Measurements from ENCODE around the gene TRA2B.

DNA sequence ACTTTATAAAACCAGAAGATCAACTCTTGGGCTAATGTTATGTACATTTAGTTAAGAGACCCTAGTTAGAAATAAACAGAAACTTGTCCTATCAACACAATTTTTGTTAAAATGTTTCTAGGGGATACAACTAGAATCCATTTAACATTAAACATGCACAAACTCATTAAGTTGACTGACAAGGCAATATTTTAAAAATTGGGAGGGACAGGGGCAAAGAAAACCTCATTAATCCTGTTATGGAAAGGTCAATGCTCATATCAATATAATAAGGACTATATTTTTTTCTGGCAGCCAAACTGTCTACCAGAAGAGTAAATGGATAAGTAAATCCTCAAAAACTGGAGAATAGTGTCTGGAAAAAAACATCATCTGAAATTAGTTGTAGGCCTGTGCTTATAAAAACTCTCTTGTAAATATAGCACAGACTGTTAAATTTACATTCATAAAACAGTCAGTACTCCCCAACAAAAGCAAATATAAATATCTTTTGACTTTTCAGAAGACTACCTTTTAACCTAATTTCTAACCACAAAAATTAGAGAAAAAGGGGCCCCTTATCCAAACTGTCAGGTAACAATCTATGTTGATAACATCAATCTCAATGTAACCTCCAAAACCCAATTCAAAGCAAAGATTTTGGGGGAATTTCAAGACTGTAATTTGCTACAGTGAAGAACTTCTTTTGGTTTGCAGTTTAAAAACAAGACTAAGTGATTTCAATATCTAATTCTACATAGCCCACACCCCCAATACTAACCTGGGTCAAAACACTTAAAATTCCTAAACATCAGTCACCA is 4.2 kb downstream of the TRA2B start:
- TF ChIP-seq POLR2AphosphoS5 (IDR thresholded peaks at IDR 0.05; ENCODE audit: low read depth, low read length) (no peak), SIN3A (IDR thresholded peaks at IDR 0.05; ENCODE audit: borderline replicate concordance, insufficient read depth, low read depth, low read length) (no peak)
- TF ChIP-seq, protein P1, sequence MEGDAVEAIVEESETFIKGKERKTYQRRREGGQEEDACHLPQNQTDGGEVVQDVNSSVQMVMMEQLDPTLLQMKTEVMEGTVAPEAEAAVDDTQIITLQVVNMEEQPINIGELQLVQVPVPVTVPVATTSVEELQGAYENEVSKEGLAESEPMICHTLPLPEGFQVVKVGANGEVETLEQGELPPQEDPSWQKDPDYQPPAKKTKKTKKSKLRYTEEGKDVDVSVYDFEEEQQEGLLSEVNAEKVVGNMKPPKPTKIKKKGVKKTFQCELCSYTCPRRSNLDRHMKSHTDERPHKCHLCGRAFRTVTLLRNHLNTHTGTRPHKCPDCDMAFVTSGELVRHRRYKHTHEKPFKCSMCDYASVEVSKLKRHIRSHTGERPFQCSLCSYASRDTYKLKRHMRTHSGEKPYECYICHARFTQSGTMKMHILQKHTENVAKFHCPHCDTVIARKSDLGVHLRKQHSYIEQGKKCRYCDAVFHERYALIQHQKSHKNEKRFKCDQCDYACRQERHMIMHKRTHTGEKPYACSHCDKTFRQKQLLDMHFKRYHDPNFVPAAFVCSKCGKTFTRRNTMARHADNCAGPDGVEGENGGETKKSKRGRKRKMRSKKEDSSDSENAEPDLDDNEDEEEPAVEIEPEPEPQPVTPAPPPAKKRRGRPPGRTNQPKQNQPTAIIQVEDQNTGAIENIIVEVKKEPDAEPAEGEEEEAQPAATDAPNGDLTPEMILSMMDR (IDR thresholded peaks at IDR 0.05): no peak
- TF ChIP-seq, protein P2, sequence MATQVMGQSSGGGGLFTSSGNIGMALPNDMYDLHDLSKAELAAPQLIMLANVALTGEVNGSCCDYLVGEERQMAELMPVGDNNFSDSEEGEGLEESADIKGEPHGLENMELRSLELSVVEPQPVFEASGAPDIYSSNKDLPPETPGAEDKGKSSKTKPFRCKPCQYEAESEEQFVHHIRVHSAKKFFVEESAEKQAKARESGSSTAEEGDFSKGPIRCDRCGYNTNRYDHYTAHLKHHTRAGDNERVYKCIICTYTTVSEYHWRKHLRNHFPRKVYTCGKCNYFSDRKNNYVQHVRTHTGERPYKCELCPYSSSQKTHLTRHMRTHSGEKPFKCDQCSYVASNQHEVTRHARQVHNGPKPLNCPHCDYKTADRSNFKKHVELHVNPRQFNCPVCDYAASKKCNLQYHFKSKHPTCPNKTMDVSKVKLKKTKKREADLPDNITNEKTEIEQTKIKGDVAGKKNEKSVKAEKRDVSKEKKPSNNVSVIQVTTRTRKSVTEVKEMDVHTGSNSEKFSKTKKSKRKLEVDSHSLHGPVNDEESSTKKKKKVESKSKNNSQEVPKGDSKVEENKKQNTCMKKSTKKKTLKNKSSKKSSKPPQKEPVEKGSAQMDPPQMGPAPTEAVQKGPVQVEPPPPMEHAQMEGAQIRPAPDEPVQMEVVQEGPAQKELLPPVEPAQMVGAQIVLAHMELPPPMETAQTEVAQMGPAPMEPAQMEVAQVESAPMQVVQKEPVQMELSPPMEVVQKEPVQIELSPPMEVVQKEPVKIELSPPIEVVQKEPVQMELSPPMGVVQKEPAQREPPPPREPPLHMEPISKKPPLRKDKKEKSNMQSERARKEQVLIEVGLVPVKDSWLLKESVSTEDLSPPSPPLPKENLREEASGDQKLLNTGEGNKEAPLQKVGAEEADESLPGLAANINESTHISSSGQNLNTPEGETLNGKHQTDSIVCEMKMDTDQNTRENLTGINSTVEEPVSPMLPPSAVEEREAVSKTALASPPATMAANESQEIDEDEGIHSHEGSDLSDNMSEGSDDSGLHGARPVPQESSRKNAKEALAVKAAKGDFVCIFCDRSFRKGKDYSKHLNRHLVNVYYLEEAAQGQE (IDR thresholded peaks at IDR 0.05; ENCODE audit: insufficient read depth in 1 of 2, low read depth in 2 of 2, low read length in 1 of 2): no peak

Measured in Panc1 (cell line).